ENCODE data around the gene AIFM1. TPM values are rescaled to one million over a fixed set of nuclear protein-coding genes. Genes with fewer than 3 reads are reported as not detected.

Gene AIFM1
- total and polyA plus RNA-seq, 2 of the 4 experiments (the other 2 are of a cell fraction) = 22.0 to 27.4 TPM

DNA sequence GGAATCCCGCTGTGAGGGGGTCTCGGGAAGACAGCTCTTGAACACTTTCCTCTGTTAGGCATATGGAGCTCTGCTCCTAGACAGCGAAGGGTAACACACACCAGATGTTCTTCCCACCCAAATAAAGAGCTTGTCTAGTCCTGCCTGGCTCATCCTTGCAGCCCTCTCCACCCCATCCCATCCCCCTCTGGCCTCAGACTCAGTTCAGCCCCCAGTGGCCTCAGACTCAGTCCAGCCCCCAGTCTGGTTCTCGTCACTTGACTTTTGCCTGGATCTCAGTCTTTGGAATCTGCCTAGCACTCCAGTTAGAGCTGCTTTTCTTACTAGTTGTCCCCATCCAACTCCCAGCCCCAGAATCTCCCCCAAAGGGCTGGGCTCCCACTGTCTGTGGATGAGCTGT, 21.0 kb upstream of the AIFM1 start:
- WGBS, 2 experiments (ENCODE audit: extremely low coverage in 2 of 2, insufficient read length in 1 of 2) = no CpG with 5 or more reads among the region's 4 CpGs
- H3K23ac ChIP-seq (ENCODE audit: low read depth, low read length) = no peak overlapping the region
- no peak overlapping the region for H3K56ac ChIP-seq (ENCODE audit: extremely low read depth, insufficient read depth, low read length)
- H2BK5ac ChIP-seq (ENCODE audit: low read depth, low read length, poor library complexity, severe bottlenecking) = no peak overlapping the region
- H3K18ac ChIP-seq (ENCODE audit: low read depth, low read length) = no peak overlapping the region
- no peak overlapping the region for H4K8ac ChIP-seq (ENCODE audit: low read depth in 2 of 2, low read length in 2 of 2)
- no peaks in the 10 kb centered on the region; the same call in 1 of the 2 replicates for H3K9me1 ChIP-seq (ENCODE audit: insufficient read depth, low read length)
- H4K5ac ChIP-seq (ENCODE audit: low read depth, low read length) = no peak overlapping the region
- no peak for DNase-seq
- intact Hi-C loops (cut with micrococcal nuclease) = no loop called here
- no peak overlapping the region for H3K4me3 ChIP-seq (ENCODE audit: insufficient read depth, low read depth, low read length)
- no peaks in the 10 kb centered on the region for H3K79me1 ChIP-seq (ENCODE audit: low read depth in 1 of 2, low read length in 2 of 2)
- TF ChIP-seq MAZ (IDR thresholded peaks at IDR 0.05; ENCODE audit: borderline replicate concordance, low read depth, low read length) = no peak
- TF ChIP-seq NFE2L2 (IDR thresholded peaks at IDR 0.05; ENCODE audit: low read depth, low read length) = no peak
- no peak for TF ChIP-seq BHLHE40 (IDR thresholded peaks at IDR 0.05; ENCODE audit: low read depth, low read length)
- no peak for TF ChIP-seq RCOR1 (IDR thresholded peaks at IDR 0.05; ENCODE audit: insufficient replicate concordance, low read length)
- TF ChIP-seq CHD1 (IDR thresholded peaks at IDR 0.05; ENCODE audit: low read depth, low read length) = no peak
- H2AK9ac ChIP-seq (replicated peaks; ENCODE audit: low read depth, low read length, poor library complexity) = no peak overlapping the region
- H2AK5ac ChIP-seq (ENCODE audit: low read depth, low read length) = no peak overlapping the region
- no peak overlapping the region for H2BK120ac ChIP-seq (ENCODE audit: low read depth, low read length)
- peak overlapping the region; percentile 58 for H2AFZ ChIP-seq (replicated peaks; ENCODE audit: low read length, poor library complexity)
- in situ Hi-C loops (cut with MboI; ENCODE audit: low sequenced_read_pairs) = loop anchor here (25.0 kb wide), 1 partner anchor 574 kb away; no protein-coding TSS in a partner anchor
- H3K14ac ChIP-seq (replicated peaks; ENCODE audit: low read depth, low read length) = no peak overlapping the region
- H3K27me3 ChIP-seq (ENCODE audit: control insufficient read depth, insufficient read depth, low read length) = no peaks in the 10 kb centered on the region; the same call in 1 of the 2 replicates
- H2BK15ac ChIP-seq (ENCODE audit: low read depth, low read length) = no peak overlapping the region
- H3K9ac ChIP-seq (ENCODE audit: low read depth, low read length) = no peak overlapping the region
- no peak overlapping the region for H3K4me2 ChIP-seq (ENCODE audit: low read depth, low read length)
- CTCF ChIA-PET = interaction anchor here (0.6 to 1.0 kb wide), 3 partner anchors 10 to 126 kb away, joined by 3 to 4 read pairs (median 3); no protein-coding TSS in a partner anchor
- H3K4me1 ChIP-seq (ENCODE audit: control insufficient read depth, insufficient read depth, low read length) = no peaks in the 10 kb centered on the region
- no peaks in the 10 kb centered on the region for H4K20me1 ChIP-seq (ENCODE audit: insufficient read depth, low read length)
- H2BK20ac ChIP-seq (ENCODE audit: low read depth, low read length) = no peak overlapping the region
- no TSS peak for BruUV-seq (replicated peaks)
- H3K36me3 ChIP-seq (ENCODE audit: control insufficient read depth, insufficient read depth, low read length) = no peaks in the 10 kb centered on the region
- H3K4ac ChIP-seq (ENCODE audit: low read depth, low read length) = no peak overlapping the region
- no peak overlapping the region for H3K27ac ChIP-seq (ENCODE audit: insufficient read depth, low read length)
- dilution Hi-C loops (cut with HindIII; ENCODE audit: low sequenced_read_pairs, unreplicated experiment) = no loop called here
- POLR2A ChIA-PET (ENCODE audit: unreplicated experiment) = no interaction called here
- H4K91ac ChIP-seq (ENCODE audit: insufficient read depth, low read depth, low read length) = no peak overlapping the region
- ATAC-seq (ENCODE audit: low read depth) = no peak
- H3K9me3 ChIP-seq (ENCODE audit: control insufficient read depth, insufficient read depth, low read length) = no peaks in the 10 kb centered on the region

All from IMR-90 (cell line).